GM19023 (cell line): ENCODE measurements around the gene COL5A1.

Experiments used
- ATAC-seq: cut with Tn5 transposase; IDR thresholded peaks from one replicate; pipeline ENCODE4 v1.9.1; 2021; ENCODE audit warnings: mild to moderate bottlenecking, moderate library complexity; ENCODE audit not compliant: unreplicated experiment

The COL5A1 gene

DNA sequence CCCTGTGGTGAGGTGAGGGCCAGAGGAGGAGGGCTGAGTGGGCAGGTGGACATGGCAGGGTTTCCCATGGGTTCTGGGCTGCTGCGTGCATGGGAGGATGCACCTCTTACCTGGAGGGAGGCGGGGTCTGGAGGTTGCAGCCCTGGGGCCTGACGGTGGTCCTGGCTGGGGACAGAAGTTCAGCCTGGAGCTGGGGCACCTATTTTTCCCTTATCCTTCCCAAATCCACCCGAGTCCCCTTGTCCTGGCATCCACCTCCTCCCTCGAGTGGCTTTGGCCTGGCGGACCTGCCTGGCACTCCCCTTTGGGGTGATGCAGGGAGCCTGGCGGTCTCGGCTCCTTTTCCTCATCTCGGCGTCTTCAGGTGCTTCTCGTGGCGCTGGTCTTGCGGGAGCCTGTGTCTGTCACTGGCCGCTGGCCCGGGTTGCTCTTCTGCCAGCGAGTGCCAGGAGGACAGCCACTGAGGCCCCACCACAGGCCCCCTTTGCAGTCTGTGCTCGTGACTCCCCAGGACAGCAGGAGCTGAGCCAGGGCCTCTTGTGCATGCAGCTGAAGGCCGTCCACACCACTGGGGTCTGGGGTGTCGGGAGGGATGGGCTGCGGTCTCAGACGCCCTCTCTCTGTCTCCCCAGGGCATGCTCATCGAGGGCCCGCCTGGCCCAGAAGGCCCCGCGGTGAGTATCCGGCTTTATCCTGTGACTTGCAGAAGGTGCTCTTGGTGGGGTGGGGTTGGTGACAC lies 96.4 kb downstream of the COL5A1 start:
- no peak for ATAC-seq

GRCh38 chr9:134738869-134739659 lies 97.5 kb downstream of the COL5A1 start:
- ATAC-seq: no peak

- ATAC-seq: no peak
Measured at GRCh38 chr9:134739660-134739968, 98.0 kb downstream of the COL5A1 start.

GRCh38 chr9:134740071-134740470 lies 98.5 kb downstream of the COL5A1 start:
- no peak for ATAC-seq

DNA sequence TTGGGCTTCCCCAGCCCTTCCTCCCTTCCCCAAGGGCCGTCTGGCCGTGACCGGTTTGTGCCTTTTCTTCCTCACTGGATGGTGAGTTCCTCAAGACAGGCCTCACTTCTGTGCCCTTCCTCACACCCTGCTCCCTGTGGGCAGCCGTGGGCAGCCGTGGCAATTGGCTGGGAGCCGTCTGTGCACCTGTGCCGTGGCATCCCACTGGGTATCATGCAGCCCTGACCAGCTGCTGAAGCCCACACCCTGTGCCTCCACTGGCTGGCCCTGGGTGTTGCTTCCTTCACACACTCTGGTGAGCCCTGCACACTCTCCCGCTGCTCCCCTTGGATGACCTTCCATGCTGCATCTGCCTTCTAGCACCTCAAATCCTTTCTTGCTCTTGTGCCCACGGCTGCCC lies 100.2 kb downstream of the COL5A1 start:
- no peak for ATAC-seq

GRCh38 chr9:134742822-134743535 lies 101.4 kb downstream of the COL5A1 start:
- no peak for ATAC-seq

DNA sequence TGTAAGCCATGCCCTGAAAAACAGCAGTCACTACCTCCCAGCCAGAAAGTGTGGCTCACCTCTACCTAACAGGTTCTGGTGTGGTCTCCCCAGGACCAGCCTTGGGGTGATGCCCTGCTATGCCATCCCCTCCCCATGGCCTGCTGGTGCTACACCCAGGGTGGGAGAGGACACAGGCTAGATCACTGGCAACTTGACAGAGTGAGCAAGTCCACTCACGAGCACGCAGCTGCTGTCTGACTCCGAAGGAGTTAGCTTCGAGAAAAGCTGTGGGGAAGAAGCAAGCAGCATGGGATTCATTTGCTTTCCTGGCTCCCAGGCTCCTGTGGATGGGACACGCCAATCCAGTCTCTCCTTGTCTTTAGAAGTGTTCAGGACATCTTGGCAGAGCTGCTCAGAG lies 102.2 kb downstream of the COL5A1 start:
- no peak for ATAC-seq

DNA sequence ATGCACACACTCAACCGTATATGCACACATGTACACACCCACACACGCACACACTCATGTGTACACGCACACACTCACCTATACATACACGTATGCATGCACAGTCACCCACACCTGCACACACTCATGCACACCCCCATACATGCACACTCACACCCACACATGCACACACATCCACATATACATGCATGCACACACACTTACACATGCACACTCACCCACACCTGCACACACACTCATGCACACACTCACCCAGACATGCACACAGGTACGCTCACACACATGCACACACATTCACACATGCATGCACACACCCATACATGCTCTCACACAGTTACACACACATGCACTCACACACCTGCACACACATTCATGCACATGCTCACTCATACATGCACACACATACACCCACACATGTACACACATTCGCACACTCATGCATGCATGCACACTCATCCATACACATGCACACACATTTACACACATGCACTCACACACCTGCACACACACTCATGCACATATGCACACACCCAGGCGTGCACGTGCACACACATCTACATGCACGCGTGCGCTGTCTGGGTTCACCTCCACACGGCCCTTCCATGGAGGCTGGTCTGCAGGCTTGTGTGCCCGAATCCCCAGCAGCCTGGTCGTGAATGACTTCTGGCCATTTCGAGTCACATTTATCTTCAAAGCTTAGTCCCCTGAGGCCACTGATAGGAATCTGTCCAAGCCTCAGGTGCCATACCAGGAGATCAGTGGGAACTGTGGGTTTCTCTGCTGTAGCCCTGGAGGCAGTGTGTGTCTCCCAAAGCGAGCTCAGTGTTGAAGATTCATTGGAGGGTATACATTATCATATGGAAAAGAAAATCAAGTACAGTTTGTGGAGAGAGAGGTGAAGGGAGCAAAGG lies 103.0 kb downstream of the COL5A1 start:
- no peak for ATAC-seq

- no peak for ATAC-seq
Measured at GRCh38 chr9:134747951-134748489, 106.4 kb downstream of the COL5A1 start.

DNA sequence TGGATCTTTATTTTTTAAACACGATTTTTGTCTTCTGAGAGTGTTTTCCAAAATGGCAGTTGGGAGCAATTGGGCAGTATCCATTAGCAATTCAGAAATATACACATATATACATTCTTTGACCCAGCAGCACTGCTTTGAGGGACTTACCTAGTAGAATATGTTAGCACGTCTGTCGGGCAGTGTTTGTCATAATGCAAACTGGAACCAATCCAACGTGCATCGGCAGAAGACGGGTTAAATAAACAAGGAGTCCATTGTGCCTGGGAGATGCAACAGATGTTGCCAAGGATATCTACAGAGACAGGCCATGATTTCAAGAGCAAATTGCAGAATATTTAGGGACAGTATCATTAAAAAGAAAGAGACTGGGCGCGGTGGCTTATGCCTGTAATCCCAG lies 107.0 kb downstream of the COL5A1 start:
- no peak for ATAC-seq

- no peak for ATAC-seq
Measured at GRCh38 chr9:134750450-134751155, 109.0 kb downstream of the COL5A1 start.

GRCh38 chr9:134751622-134752021 lies 110.0 kb downstream of the COL5A1 start:
- no peak for ATAC-seq

- no peak for ATAC-seq
Measured at GRCh38 chr9:134752471-134753168, 111.0 kb downstream of the COL5A1 start.

GRCh38 chr9:134753191-134753590 lies 111.6 kb downstream of the COL5A1 start:
- no peak for ATAC-seq

DNA sequence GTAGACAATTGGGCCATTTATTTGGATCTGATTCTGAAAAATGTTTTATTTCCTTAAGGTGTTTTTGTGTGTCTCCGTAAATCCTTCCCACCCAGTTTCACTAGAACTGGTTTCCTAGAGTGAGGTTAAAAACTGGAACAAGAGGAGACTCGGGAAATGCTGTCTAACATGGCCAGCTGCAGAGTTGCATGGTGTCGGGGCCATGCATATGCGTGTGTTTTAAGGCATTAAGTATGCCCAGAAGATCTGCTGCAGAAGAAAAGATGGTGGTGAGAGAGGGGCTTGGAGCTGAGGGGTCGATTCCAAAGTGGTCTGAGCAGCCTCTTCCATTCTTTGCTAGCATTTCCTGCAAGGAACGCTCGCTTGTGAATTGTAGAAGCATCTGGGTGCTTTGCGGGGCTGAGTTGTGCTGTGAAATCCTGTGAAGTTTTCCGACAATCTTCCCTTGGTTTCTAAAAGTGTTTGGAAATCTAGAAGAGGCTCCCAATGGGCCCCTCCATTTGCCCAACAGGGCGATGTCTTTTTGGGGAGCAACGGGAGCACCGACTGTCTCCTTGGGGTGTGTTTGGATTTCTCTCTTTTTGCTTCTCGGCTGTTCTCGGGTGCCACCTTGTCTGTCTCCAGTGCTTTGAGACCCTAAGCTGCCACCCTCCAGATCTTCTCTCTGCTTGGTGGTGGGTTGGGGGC lies 113.8 kb downstream of the COL5A1 start:
- no peak for ATAC-seq

- ATAC-seq: no peak
Measured at GRCh38 chr9:134756098-134756497, 114.5 kb downstream of the COL5A1 start.

DNA sequence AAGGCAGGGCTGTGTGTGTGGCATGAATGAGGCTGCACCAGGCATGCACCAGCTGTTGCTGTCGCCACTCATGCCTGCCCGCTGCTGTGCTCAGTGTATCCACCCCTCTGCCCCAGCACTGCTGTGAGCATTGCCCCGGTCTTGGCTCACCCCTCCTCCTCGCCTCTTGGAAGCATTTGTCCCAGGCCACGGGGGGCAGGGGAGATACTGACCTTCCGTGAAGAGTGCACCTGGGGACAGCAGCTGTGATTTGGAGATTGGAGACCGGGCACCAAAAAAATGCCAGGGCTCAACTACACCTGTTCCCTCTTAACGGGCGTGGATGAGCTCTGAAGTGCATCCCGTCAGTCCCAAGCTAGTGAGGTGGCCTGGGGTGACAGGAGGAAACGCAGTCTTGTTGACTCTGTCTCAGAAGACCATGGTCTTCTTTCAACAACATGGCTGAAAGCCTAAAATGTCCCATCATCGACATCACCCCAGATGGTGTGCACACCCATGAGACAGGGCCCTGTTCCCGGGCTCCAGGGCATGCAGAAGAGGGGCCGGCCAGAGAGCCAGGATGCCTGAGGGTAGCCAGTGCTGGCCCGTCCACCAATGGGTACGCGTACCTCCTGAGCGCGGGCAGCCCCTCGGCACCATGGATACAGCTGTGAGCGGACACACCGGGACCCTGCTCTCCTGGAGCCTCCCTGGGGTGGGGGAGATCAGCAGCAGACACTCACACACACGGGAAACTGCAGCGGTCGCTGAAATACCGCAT lies 115.8 kb downstream of the COL5A1 start:
- no peak for ATAC-seq
